Pons (tissue), 1 donor: Measurements from ENCODE around the gene HGFAC.

Experiments used
- DNase-seq: peaks from one replicate; pipeline ENCODE4 v3.0.0-alpha.2; 2016; ENCODE audit warnings: low spot score

HGFAC gene

DNA sequence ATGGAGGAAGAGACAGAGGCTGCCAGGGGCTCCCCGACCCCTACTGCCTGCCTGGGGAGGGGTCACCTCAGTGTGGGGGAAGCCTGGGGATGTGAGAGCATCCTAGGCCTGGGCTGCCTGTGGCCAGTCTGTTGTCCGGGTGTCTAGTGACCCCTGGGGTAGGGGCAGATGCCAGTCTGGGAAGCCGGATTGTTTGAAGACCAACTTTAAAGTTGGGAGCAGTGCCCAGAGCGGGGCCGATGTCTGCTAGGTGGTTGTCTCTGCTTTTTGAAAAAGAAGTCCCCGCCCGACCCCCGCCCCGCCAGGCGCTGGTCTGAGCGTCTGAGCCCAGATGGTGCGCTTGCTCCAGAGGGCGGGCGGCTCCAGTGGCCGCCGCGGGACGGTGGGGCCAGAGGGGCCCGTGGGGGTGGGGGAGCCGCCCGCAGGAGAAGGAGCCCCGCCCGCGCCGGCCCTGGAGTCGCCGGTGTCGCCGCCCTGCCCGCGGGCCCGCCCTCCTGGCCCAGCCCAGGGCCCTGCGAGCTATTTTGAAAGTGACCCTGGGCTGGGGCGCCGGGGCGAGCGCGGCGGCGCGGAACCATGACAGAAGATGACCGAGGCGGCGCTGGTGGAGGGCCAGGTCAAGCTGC lies 21.1 kb downstream of the HGFAC start, which contains the start of gene DOK7:
Gene DOK7, plus strand, starts transcription at position 517 of the 626 bp plus-strand sequence. Its CDS starts 70 bp downstream, at position 587.
- DNase-seq = no peak

GRCh38 chr4:3463556-3464348 lies 22.0 kb downstream of the HGFAC start:
- no peak for DNase-seq

GRCh38 chr4:3464349-3464905 lies 22.7 kb downstream of the HGFAC start:
- DNase-seq = no peak

DNA sequence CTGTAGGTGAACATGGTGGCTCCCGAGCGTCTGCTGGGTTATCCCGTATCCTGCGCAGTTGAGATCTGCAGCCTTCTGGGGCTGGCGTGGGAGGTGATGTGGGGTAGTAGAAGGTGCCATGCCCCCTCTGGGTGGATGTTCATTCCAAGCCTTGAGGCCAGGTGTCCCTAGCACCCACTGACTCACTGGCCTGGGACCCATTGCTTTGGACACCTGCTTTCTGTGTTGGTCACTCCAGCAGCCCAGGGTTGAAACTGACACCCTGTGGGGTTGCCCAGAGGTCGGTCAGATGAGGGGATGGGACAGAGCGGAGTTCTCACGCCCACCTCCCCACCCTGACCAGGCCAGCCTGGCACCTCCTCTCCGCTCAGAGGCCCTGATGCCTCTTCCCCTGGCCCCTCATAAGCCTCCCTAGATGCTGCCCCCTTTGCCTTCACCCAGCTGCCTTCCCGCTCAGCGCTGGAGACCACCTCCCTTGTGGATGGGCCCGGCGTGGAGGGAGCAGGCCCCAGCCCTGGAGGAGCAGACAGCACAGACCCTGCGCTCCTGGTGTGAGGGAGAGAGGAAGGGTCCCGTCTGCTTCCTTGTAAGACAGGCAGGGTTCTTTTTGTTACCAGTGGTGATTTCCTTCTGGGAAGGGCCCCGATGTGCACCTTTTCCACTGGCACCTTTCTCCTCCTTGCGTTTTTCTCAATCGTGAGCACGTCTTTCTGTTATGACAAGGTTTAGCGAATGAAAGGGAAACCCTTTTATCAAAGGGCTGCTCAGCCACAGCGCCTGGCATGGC lies 23.3 kb downstream of the HGFAC start:
- DNase-seq = no peak

- no peak for DNase-seq
Observed at GRCh38 chr4:3465698-3466671, 24.2 kb downstream of the HGFAC start.

DNA sequence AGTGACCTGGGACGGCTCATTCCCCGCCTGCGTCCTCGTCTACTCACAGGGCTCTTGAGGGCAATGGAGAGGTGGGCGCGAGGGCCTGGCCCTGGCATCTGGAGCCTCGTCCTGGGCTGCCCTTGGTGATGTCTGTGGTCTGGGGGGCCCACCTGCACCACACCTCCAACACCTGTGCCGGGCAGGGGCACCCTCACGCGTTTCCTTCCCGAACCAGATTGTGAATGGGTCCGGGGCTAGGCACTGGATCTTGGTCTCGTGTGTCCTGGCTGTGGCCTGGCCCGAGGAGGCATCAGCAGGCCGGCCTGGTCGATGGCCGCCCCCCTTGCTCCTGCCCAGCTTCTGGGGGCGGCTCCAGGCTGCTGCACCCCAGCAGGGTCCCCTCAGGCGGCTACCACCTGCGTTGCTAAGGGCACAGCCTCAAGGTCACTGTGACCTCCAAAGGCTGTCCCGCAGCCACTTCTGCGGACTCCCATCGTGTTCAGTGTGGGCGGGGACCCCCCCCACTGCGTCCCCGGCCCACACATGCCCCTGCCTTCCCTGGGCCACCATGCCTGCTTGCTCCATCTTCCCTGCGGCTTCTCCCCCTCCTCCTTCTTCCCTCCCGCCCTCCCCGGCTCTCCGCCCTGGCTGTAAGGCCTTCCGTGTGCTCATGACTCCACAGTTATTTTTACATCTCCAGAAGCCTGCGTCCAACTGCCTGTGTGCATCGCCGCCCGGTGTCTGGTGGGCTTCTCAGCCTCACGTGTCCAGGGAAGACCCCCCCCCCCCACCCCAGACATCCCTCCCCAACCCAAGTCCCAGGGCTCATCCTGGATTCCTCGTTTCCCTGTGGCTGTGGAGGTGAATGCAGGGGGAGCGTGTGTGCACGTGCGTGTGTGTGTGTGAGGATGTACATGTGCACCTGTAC lies 25.2 kb downstream of the HGFAC start:
- no peak for DNase-seq

- DNase-seq = no peak
Observed at GRCh38 chr4:3467601-3468031, 25.8 kb downstream of the HGFAC start.

DNA sequence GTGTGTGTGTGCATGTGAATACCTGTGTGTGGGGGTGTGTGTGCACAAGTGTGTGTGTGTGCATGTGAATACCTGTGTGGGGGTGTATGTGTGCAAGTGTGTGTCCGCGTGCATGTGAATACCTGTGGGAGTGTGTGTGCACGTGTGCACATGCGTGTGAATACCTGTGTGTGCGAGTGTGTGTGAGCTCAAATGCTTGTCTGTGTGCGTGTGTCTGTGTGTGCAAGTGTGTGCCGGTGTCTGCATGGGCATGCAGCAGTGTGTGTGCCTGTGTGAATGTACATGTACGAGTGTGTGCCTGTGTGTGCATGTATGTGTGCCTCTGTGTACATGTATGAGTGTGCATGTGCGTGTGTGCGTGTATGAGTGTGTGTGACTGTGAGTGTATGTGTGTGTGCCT lies 26.4 kb downstream of the HGFAC start:
- DNase-seq = no peak

GRCh38 chr4:3468804-3469203 lies 27.0 kb downstream of the HGFAC start:
- DNase-seq = no peak

- DNase-seq = no peak
Observed at GRCh38 chr4:3469386-3470243, 27.8 kb downstream of the HGFAC start.

DNA sequence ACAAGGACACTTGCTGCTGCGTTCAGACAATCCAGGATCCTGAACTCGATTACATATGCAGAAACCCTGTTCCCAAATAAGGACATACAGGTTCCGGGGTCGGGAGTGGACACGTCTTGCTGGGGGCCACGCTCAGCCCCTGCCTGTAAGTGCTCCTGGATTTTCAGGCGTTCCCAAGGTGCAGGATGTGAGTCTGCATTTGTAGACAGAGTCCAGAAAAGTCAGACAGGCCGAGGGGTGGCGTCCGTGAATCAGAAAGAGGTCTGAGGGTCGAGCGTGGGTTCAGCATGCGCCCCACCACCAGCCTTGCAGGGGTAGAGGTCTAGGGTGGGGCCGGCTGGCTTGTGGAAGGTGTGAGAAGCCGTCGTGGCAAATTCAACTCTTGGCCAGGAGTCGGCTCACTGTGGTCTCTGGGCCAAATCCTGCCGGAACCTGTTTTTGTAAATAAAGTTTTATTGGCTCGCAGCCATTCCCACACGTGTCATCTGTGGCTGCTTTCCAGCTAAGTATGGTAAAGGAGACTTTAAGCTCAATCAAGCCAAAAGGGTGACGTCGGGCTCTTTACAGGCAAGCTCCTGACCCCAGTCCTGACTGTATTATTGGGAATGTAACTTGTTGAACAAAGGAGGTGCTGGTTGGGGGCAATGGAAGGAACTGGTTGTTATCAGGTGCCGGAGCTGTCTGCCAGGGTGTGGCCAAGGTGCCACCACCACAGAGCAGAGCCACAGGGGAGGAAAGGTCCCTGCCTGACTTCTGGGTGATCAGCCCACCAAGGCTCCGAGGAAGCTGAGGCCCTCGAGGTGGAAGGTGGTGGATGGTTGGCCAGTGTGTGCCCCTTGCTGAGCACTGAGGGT lies 28.7 kb downstream of the HGFAC start:
- DNase-seq = no peak

DNA sequence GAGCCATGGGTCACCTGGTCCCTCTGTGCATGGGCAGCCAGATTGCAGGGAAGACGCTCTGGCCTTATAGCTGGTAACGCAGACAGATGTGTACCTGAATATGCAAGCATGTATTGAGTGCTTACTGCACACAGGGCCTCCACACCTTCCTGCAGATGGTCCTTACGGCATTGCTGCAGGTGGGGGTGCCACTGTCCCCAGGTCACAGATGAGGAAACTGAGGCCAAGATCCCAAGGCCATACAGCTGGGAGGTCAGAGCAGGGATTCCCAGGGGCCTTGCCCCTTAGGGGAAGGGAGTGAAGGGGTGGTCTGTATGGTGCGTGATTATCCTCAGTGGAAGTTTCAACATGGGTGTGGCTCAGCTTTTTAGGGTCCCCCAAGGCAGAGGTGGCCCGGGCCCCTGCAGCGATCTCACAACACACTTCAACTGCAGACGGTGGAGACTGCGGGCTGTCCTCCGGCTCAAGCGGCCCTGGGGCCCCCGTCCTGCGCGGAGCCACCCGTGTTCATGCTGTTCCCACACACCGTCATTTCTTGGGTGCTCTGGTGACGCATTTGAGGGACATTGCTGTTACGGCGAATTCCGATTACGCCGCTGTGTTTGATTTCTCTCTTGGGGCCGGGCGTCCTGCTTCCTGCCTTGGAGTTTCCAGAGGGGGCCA lies 29.5 kb downstream of the HGFAC start:
- DNase-seq = no peak

- DNase-seq = no peak
Observed at GRCh38 chr4:3471886-3472285, 30.1 kb downstream of the HGFAC start.

DNA sequence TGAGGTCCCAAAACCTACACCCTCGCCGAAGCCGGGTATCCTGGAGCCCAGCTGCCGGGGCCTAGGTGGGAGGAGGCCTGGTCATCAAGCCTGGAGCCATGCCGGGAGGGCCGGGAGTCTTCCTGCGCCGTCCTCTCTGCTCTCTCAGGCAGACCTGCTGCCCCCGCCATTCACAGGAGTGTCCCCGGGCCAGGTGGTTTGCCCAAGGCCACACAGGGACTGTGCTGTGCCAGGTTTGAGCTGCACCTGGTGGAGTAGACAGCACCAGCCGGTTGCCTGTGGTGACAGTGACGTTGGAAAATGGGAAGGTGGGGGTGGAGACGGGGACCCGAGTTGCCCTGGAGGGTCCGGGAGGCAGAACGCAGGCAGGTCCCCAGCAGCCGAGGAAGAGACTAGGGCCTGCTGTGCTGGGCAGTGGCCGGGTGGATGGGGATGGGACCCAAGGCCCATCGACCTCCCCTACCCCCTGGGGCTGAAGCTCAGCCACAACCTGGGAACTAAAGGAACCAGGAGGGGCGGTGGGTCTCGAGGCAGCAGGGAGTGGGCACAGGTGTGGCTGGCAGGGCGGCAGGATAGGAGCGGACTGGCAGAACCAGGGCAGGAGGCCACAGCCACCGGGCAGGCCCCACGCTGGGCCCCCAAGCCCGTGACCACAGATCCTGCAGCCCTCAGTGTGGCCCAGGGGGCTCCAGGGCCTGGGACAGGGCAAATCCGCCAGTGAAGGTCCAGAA lies 30.8 kb downstream of the HGFAC start:
- DNase-seq = no peak

GRCh38 chr4:3473181-3473950 lies 31.6 kb downstream of the HGFAC start:
- no peak for DNase-seq
